Spleen (tissue), 11 donors: ENCODE measurements around the gene SELENOH. TPM values are rescaled to one million over a fixed set of nuclear protein-coding genes. Genes with fewer than 3 reads are reported as not detected.
A peak's percentile ranks its signal among the peaks of the same experiment; 100 is the strongest.

Source experiments
- DNase-seq: peaks from one replicate; pipeline ENCODE4 v3.0.0-alpha.2; 2020
- H3K27ac ChIP-seq, 8 donors: fragments of 200-600 bp; sonication (generic) in 7 of 8; 1 replicate in 4 of 8; 2 replicates in 4 of 8; pipeline versions ENCODE4 v1.5.0 to v1.8.0; 2016 to 2021; ENCODE audit warnings: inconsistent platforms in 4 of 8, mild to moderate bottlenecking in 4 of 8, moderate library complexity in 1 of 8
- H3K27me3 ChIP-seq, 7 donors: fragments of 200-600 bp; sonication (generic) in 6 of 7; replicated peaks in 1 of 7; 1 replicate in 4 of 7; 2 replicates in 3 of 7; pipeline versions ENCODE4 v1.5.0 to v1.8.0; 2016 to 2021; ENCODE audit warnings: inconsistent platforms in 3 of 7, mild to moderate bottlenecking in 1 of 7
- H3K36me3 ChIP-seq, 6 donors: fragments of 200-600 bp; sonication (generic) in 5 of 6; 1 replicate in 4 of 6; 2 replicates in 2 of 6; pipeline versions ENCODE4 v1.5.0 to v1.8.0; 2016 to 2021; ENCODE audit warnings: inconsistent platforms in 2 of 6
- H3K4me1 ChIP-seq, 6 donors: fragments of 200-600 bp; sonication (generic) in 5 of 6; 1 replicate in 3 of 6; 2 replicates in 3 of 6; pipeline versions ENCODE4 v1.5.0 to v1.8.0; 2016 to 2021; ENCODE audit warnings: inconsistent platforms in 3 of 6
- H3K4me3 ChIP-seq, 8 donors: fragments of 200-600 bp; sonication (generic) in 7 of 8; 1 replicate in 4 of 8; 2 replicates in 4 of 8; pipeline versions ENCODE4 v1.5.0 to v1.8.0; 2016 to 2021; ENCODE audit warnings: inconsistent platforms in 4 of 8, mild to moderate bottlenecking in 4 of 8, moderate library complexity in 2 of 8
- H3K9me3 ChIP-seq, 8 donors: fragments of 200-600 bp; sonication (generic) in 7 of 8; 1 replicate in 4 of 8; 2 replicates in 4 of 8; pipeline versions ENCODE4 v1.5.0 to v1.8.0; 2016 to 2021; ENCODE audit warnings: inconsistent platforms in 4 of 8
- CTCF ChIP-seq, 11 experiments: fragments of 200-600 bp in 7 of 11; fragments of 450-650 bp in 4 of 11; sonication (generic) in 4 of 11; IDR thresholded peaks in 8 of 11; conservative IDR thresholded peaks in 3 of 11; 1 replicate in 7 of 11; 2 replicates in 4 of 11; pipeline versions ENCODE4 v1.4.0 to v1.8.0; 2016 to 2021; ENCODE audit warnings: antibody characterized with exemption in 11 of 11, inconsistent platforms in 4 of 11, mild to moderate bottlenecking in 1 of 11
- POLR2A ChIP-seq, 3 donors: fragments of 450-650 bp; IDR thresholded peaks; one replicate each; pipeline ENCODE4 v1.5.1; 2017; ENCODE audit warnings: antibody characterized with exemption in 3 of 3, mild to moderate bottlenecking in 1 of 3
- POLR2AphosphoS5 ChIP-seq, 3 donors: sonication (generic); formaldehyde crosslinking; IDR thresholded peaks; one replicate each; pipeline ENCODE4 v1.5.1; 2017; ENCODE audit warnings: antibody characterized with exemption in 3 of 3
- WGBS, 5 donors: extraction: QIAGEN DNeasy Blood & Tissue Kit in 3 of 5; methylation state at CpG; one replicate each; pipeline versions ENCODE4 v1.1.5 to v1.1.7; 2013 to 2018; 5-methylcytosine and 5-hydroxymethylcytosine counted together
- intact Hi-C: fragments of 100-400 bp; cut with DNase I; formaldehyde crosslinking; loops from one replicate; pipeline ENCODE4 v1.15.0; 2023; ENCODE audit warnings: low total_unique reads
- polyA plus RNA-seq, 3 donors: library from polyadenylated mRNA; stranded (reverse); fragments of 200-250 nt; gene quantifications; one replicate each; pipeline ENCODE4 v1.2.1, GENCODE V29; 2013
- total RNA-seq, 7 donors: library from RNA; depleted of rRNA in 3 of 7; stranded (reverse); fragments of >200 nt in 3 of 7; fragmentation: NEBNext Ultra II Directional in 4 of 7; extraction: Animal tissue kit (Norgen Biotek cat#: 25700) in 4 of 7; gene quantifications; one replicate each; pipeline versions ENCODE4 v1.1.0 to v1.2.1, GENCODE V29; 2016 to 2021
- donor health status: healthy with polysubstance abuse.
- donor health status: DM: no; HTN: no; CAD: no; lungs with moderate emphysema.
- donor health status: DM: no; HTN: no; CAD: no.
- donor health status: Bipolar disorder and iron deficiency.
- donor health status: healthy.
- donor health status: DM: no; HTN: no; CAD: no.
- donor health status: DM: yes; HTN: yes; CAD: no.

SELENOH gene
- total and polyA plus RNA-seq, 10 donors, result 79.1 to 247 (median 115) TPM

GRCh38 chr11:57777969-57778317, 36.7 kb downstream of the SELENOH start:
- intact Hi-C loops, result no loop called here
- Histone ChIP-seq H3K36me3 (no peaks in the 10 kb centered on the region), H3K4me1 (peaks cover 54 to 100% (median 87%) of the 10 kb centered on the region in 6 donors), H3K9me3 (no peaks in the 10 kb centered on the region), H3K27me3 (no peaks in the 10 kb centered on the region), H3K27ac (peak overlapping the region; percentile 11 to 90 (median 78)), H3K4me3 (no peak overlapping the region)
- TF ChIP-seq POLR2AphosphoS5 (IDR thresholded peaks at IDR 0.05), result no peak
- TF ChIP-seq POLR2A (IDR thresholded peaks at IDR 0.05), result no peak
- no peak for TF ChIP-seq CTCF (IDR thresholded peaks at IDR 0.05 in 8 of 11, conservative IDR thresholded peaks at IDR 0.05 in 3 of 11)
- DNase-seq, result no peak
- WGBS, 5 donors, result 57 to 74% (median 66%) methylated on average over 3 of the region's 3 CpGs

DNA sequence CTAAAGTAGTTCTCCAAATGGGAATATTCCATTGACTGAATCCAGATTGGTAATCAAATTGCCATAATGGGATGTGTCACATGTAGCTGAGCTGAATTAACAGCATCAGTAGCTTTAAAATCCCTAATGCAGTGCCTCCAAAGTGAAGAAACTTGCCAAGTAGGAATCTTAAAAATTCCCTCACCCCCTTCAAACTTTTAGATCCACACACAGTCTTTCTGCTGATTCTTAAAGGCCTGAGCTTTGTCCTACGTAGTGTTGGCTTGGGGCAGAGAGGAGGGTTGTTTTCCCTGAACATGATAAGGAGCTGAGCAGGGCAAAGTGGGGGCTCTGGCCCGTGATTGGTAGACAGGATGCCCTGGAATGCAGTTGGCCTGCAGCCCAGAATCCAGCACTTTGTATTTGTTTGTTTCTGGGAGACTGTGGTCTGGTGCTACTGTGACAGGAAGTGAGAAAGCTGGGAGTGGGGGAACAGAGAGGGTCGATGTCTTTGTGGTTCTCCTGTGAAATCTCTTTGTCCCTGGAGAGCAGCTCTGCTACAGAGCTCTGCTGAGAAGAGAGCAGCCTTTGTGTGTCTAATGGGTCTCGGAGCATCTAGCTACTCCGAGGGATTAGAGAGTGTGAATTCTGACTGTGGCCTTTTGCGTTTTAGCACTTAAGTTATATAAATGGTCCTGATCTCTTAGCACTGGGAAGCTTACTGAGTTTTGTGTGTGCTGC, 37.2 kb downstream of the SELENOH start:
- intact Hi-C loops, result no loop called here
- peak; percentile 79 for DNase-seq
- no peaks in the 10 kb centered on the region for H3K27me3 ChIP-seq
- H3K36me3 ChIP-seq, result no peaks in the 10 kb centered on the region
- peak overlapping the region; percentile 11 to 90 (median 78) for H3K27ac ChIP-seq
- peaks cover 54 to 100% (median 86%) of the 10 kb centered on the region in 6 donors for H3K4me1 ChIP-seq
- H3K4me3 ChIP-seq, result peak overlapping the region in 1 of 8 donors; percentile 8
- no peak for TF ChIP-seq POLR2A (IDR thresholded peaks at IDR 0.05)
- TF ChIP-seq POLR2AphosphoS5 (IDR thresholded peaks at IDR 0.05), result peak in 2 of 3 donors; percentile 74 to 85
- no peak for TF ChIP-seq CTCF (IDR thresholded peaks at IDR 0.05 in 8 of 11, conservative IDR thresholded peaks at IDR 0.05 in 3 of 11)
- no peaks in the 10 kb centered on the region for H3K9me3 ChIP-seq
- 25 to 43% (median 34%) methylated on average over 6 of the region's 6 CpGs for WGBS, 5 donors

GRCh38 chr11:57779276-57779675, 38.0 kb downstream of the SELENOH start:
- WGBS, 5 donors, result 59 to 88% (median 83%) methylated on average over 1 of the region's 1 CpG
- Histone ChIP-seq H3K36me3 (no peaks in the 10 kb centered on the region), H3K9me3 (no peaks in the 10 kb centered on the region), H3K4me3 (no peak overlapping the region), H3K27ac (peak overlapping the region; percentile 11 to 90 (median 78)), H3K27me3 (no peaks in the 10 kb centered on the region), H3K4me1 (peaks cover 49 to 100% (median 85%) of the 10 kb centered on the region in 6 donors)
- intact Hi-C loops, result no loop called here
- DNase-seq, result no peak
- TF ChIP-seq POLR2A (IDR thresholded peaks at IDR 0.05), result no peak
- TF ChIP-seq POLR2AphosphoS5 (IDR thresholded peaks at IDR 0.05), result peak in 1 of 3 donors; percentile 15

- intact Hi-C loops, result no loop called here
- Histone ChIP-seq H3K27ac (peak overlapping the region in 7 of 8 donors; percentile 22 to 90 (median 55)), H3K4me3 (no peak overlapping the region), H3K4me1 (peaks cover 53 to 100% (median 85%) of the 10 kb centered on the region in 6 donors), H3K9me3 (no peaks in the 10 kb centered on the region), H3K27me3 (no peaks in the 10 kb centered on the region), H3K36me3 (no peaks in the 10 kb centered on the region)
- no peak for DNase-seq
- WGBS, 5 donors, result 69 to 84% (median 79%) methylated on average over 3 of the region's 3 CpGs
- TF ChIP-seq CTCF (IDR thresholded peaks at IDR 0.05 in 8 of 11, conservative IDR thresholded peaks at IDR 0.05 in 3 of 11), result no peak
- TF ChIP-seq POLR2AphosphoS5 (IDR thresholded peaks at IDR 0.05), result peak in 1 of 3 donors; percentile 7
Observed at GRCh38 chr11:57781529-57781943, 40.2 kb downstream of the SELENOH start.
